PC-9 (cell line): ENCODE data around the gene OR8G5. TPM values are rescaled to one million over a fixed set of nuclear protein-coding genes. Genes with fewer than 3 reads are reported as not detected.

Experiments
- Bru-seq: library from RNA; stranded (reverse); fragments of 400-500 nt; gene quantifications from one replicate; lab custom pipeline; 2021; lab: Mats Ljungman, UMichigan
- BruChase-seq, 2 experiments: library from RNA; stranded (reverse); fragments of 400-500 nt; gene quantifications; one replicate each; lab custom pipeline; 2021; lab: Mats Ljungman, UMichigan
- BruUV-seq: library from RNA; stranded (reverse); fragments of 400-500 nt; replicated peaks from 2 replicates; lab custom pipeline; 2021; lab: Mats Ljungman, UMichigan
- CTCF ChIA-PET: fragments of 300-600 bp; sonication (Branson Sonifier 250); formaldehyde crosslinking; loops from one replicate; lab custom pipeline; 2022; ENCODE audit warnings: antibody characterized with exemption; lab: Charles Lee
- POLR2A ChIA-PET: fragments of 300-600 bp; sonication (Branson Sonifier 250); formaldehyde crosslinking; loops from one replicate; lab custom pipeline; 2022; ENCODE audit warnings: antibody characterized with exemption; ENCODE audit not compliant: unreplicated experiment; lab: Charles Lee
- DNase-seq, 2 experiments: peaks; one replicate each; pipeline versions ENCODE4 v3.0.0 to v3.0.0-alpha.2; 2015 to 2022; ENCODE audit warnings: mixed read lengths in 1 of 2
- H2AFZ ChIP-seq: fragments of 200-600 bp; sonication (generic); 2 replicates; pipeline ENCODE4 v1.8.1; 2017; ENCODE audit warnings: antibody characterized with exemption
- H3F3A ChIP-seq: fragments of 200-600 bp; sonication (generic); 2 replicates; pipeline ENCODE4 v1.8.1; 2017; ENCODE audit warnings: antibody characterized with exemption, mild to moderate bottlenecking, low read depth; ENCODE audit not compliant: insufficient read depth
- H3K27ac ChIP-seq: fragments of 200-600 bp; sonication (generic); 2 replicates; pipeline ENCODE4 v1.6.1; 2016; ENCODE audit warnings: mixed run types
- H3K27me3 ChIP-seq: fragments of 200-600 bp; sonication (generic); 2 replicates; pipeline ENCODE4 v1.6.1; 2016; ENCODE audit warnings: low read depth, mixed run types; ENCODE audit not compliant: insufficient read depth
- H3K36me3 ChIP-seq: fragments of 200-600 bp; sonication (generic); 2 replicates; pipeline ENCODE4 v1.6.1; 2016; ENCODE audit warnings: low read depth, mixed run types
- H3K4me1 ChIP-seq: fragments of 200-600 bp; sonication (generic); replicated peaks from 2 replicates; pipeline ENCODE4 v1.6.1; 2016; ENCODE audit warnings: mixed run types; ENCODE audit not compliant: insufficient read depth
- H3K4me2 ChIP-seq: fragments of 200-600 bp; sonication (generic); 2 replicates; pipeline ENCODE4 v1.6.1; 2017; ENCODE audit warnings: mixed run types
- H3K4me3 ChIP-seq: fragments of 200-600 bp; sonication (generic); 2 replicates; pipeline ENCODE4 v1.6.1; 2016; ENCODE audit warnings: mixed run types
- H3K79me2 ChIP-seq: fragments of 200-600 bp; sonication (generic); 2 replicates; pipeline ENCODE4 v1.6.1; 2017; ENCODE audit warnings: low read depth, mixed run types
- H3K9me2 ChIP-seq: fragments of 200-600 bp; sonication (generic); 2 replicates; pipeline ENCODE4 v1.8.1; 2017; ENCODE audit warnings: mild to moderate bottlenecking; ENCODE audit not compliant: insufficient read depth
- H3K9me3 ChIP-seq: fragments of 200-600 bp; sonication (generic); 2 replicates; pipeline ENCODE4 v1.8.1; 2016; ENCODE audit warnings: low read depth; ENCODE audit not compliant: insufficient read depth
- H4K20me1 ChIP-seq: fragments of 200-600 bp; sonication (generic); 2 replicates; pipeline ENCODE4 v1.8.1; 2017; ENCODE audit not compliant: insufficient read depth
- CTCF ChIP-seq: fragments of 200-600 bp; sonication (generic); conservative IDR thresholded peaks from 2 replicates; pipeline ENCODE4 v1.6.1; 2017; ENCODE audit warnings: mixed run types, antibody characterized with exemption, mild to moderate bottlenecking, moderate library complexity
- EZH2 ChIP-seq: fragments of 200-600 bp; sonication (generic); IDR thresholded peaks from 2 replicates; pipeline ENCODE4 v1.8.0; 2017; ENCODE audit warnings: antibody characterized with exemption, low read depth
- intact Hi-C: fragments of 100-400 bp; cut with micrococcal nuclease; formaldehyde crosslinking; loops from one replicate; pipeline ENCODE4 v1.10.0; 2022; ENCODE audit not compliant: unreplicated experiment
- long read RNA-seq: library from polyadenylated mRNA; stranded (forward); transcript quantifications from one replicate; pipeline ENCODE4 v2.0.0, GENCODE V29; 2022
- total RNA-seq: library from RNA; stranded (reverse); gene quantifications from 2 replicates; pipeline ENCODE4 v1.2.3, GENCODE V29; 2021

The OR8G5 gene
- total RNA-seq, result not detected in 2 replicates
- Bru-seq, nascent RNA, result not detected
- not detected for BruChase-seq, experiment 1, labeled RNA remaining after a 2-hour chase
- BruChase-seq, experiment 2, labeled RNA remaining after a 6-hour chase, result not detected
- long read RNA-seq, result 0 reads

GRCh38 chr11:124256076-124256475 is at the start of gene OR8G5:
TSS of gene OR8G5 (plus strand) at chr11:124256376. CDS start at chr11:124264932, 8,556 bp downstream.
- POLR2A ChIA-PET, result no interaction called here
- Histone ChIP-seq H4K20me1 (no peaks in the 10 kb centered on the region), H3K9me2 (no peaks in the 10 kb centered on the region), H3K79me2 (no peaks in the 10 kb centered on the region), H3K4me3 (no peak within 1 kb of the TSS), H2AFZ (no peak within 1 kb of the TSS), H3K27ac (no peak within 1 kb of the TSS), H3K4me2 (no peak within 1 kb of the TSS), H3K9me3 (peaks cover 4% of the 10 kb centered on the region; the same call in 1 of the 2 replicates), H3F3A (no peaks in the 10 kb centered on the region), H3K27me3 (no peaks in the 10 kb centered on the region), H3K36me3 (no peaks in the 10 kb centered on the region), H3K4me1 (no peaks in the 10 kb centered on the region)
- intact Hi-C loops, result no loop called here
- TF ChIP-seq EZH2, result no peak
- no peak for TF ChIP-seq CTCF
- CTCF ChIA-PET, result no interaction called here
- DNase-seq, result no peak
- BruUV-seq, result no TSS peak

- no peak for DNase-seq
- intact Hi-C loops, result no loop called here
- TF ChIP-seq CTCF, result no peak
- no peak for TF ChIP-seq EZH2
- no peaks in the 10 kb centered on the region for H3K9me3 ChIP-seq
- H2AFZ ChIP-seq, result no peak overlapping the region
- POLR2A ChIA-PET, result no interaction called here
- BruUV-seq, result no TSS peak
- no peaks in the 10 kb centered on the region for H3K9me2 ChIP-seq
- H4K20me1 ChIP-seq, result no peaks in the 10 kb centered on the region
- no peak overlapping the region for H3K4me3 ChIP-seq
- H3K4me1 ChIP-seq, result no peaks in the 10 kb centered on the region
- H3K79me2 ChIP-seq, result no peaks in the 10 kb centered on the region
- peaks cover 15% of the 10 kb centered on the region for H3K27me3 ChIP-seq
- H3F3A ChIP-seq, result no peaks in the 10 kb centered on the region
- no peak overlapping the region for H3K4me2 ChIP-seq
- no peaks in the 10 kb centered on the region for H3K36me3 ChIP-seq
- CTCF ChIA-PET, result no interaction called here
- no peak overlapping the region for H3K27ac ChIP-seq
Observed at GRCh38 chr11:124207102-124207792, 48.9 kb upstream of the OR8G5 start.

GRCh38 chr11:124209824-124210357 is 46.3 kb upstream of the OR8G5 start:
- ChIA-PET CTCF (no interaction called here), POLR2A (no interaction called here)
- Histone ChIP-seq H3K9me2 (no peaks in the 10 kb centered on the region), H3K4me3 (no peak overlapping the region), H4K20me1 (no peaks in the 10 kb centered on the region), H3K27me3 (peaks cover 14% of the 10 kb centered on the region), H3K36me3 (no peaks in the 10 kb centered on the region), H3F3A (no peaks in the 10 kb centered on the region), H3K79me2 (no peaks in the 10 kb centered on the region), H3K4me1 (no peaks in the 10 kb centered on the region), H3K9me3 (no peaks in the 10 kb centered on the region), H2AFZ (no peak overlapping the region), H3K27ac (no peak overlapping the region), H3K4me2 (no peak overlapping the region)
- TF ChIP-seq EZH2 (no peak), CTCF (no peak)
- no TSS peak for BruUV-seq
- intact Hi-C loops, result no loop called here
- no peak for DNase-seq
